Osteoblast (primary cell): ENCODE data around the gene PDZRN3. TPM values are rescaled to one million over a fixed set of nuclear protein-coding genes. Genes with fewer than 3 reads are reported as not detected.
"Not testable (repeated sequence)": the region's sequence is repeated elsewhere in the genome, so short reads cannot be mapped to it uniquely, and the experiment has no call there.

ENCODE experiments used
- DNase-seq: peaks from one replicate; pipeline ENCODE4 v3.0.0; 2011; ENCODE audit warnings: low spot score, mixed read lengths; ENCODE audit not compliant: insufficient read length; ENCODE audit errors: missing footprints
- H2AFZ ChIP-seq: 2 replicates; pipeline ENCODE4 v1.6.0; 2011; ENCODE audit warnings: mild to moderate bottlenecking, low read length
- H3K27ac ChIP-seq: 2 replicates; pipeline ENCODE4 v1.5.1; 2011; ENCODE audit warnings: mild to moderate bottlenecking, low read depth, low read length, moderate library complexity
- H3K27me3 ChIP-seq: 2 replicates; pipeline ENCODE4 v1.6.0; 2012; ENCODE audit warnings: mild to moderate bottlenecking, control low read depth, inconsistent platforms, low read length, moderate library complexity; ENCODE audit not compliant: insufficient read depth
- H3K36me3 ChIP-seq: 2 replicates; pipeline ENCODE4 v1.5.1; 2011; ENCODE audit warnings: mild to moderate bottlenecking, low read length, control low read depth, moderate library complexity; ENCODE audit not compliant: insufficient read depth
- H3K4me1 ChIP-seq: 2 replicates; pipeline ENCODE4 v1.5.1; 2011; ENCODE audit warnings: mild to moderate bottlenecking, low read length, control low read depth, moderate library complexity; ENCODE audit not compliant: insufficient read depth
- H3K4me2 ChIP-seq: 2 replicates; pipeline ENCODE4 v1.6.0; 2011; ENCODE audit warnings: mild to moderate bottlenecking, low read length; ENCODE audit not compliant: insufficient read depth
- H3K4me3 ChIP-seq: fragments of 200-600 bp; sonication (generic); 3 replicates; pipeline ENCODE4 v1.5.1; 2012; ENCODE audit warnings: mild to moderate bottlenecking, low read length, inconsistent platforms; ENCODE audit not compliant: insufficient read depth
- H3K79me2 ChIP-seq: 2 replicates; pipeline ENCODE4 v1.6.0; 2012; ENCODE audit warnings: mild to moderate bottlenecking, low read length, control low read depth, inconsistent platforms; ENCODE audit not compliant: insufficient read depth
- H3K9me3 ChIP-seq: 2 replicates; pipeline ENCODE4 v1.5.1; 2011; ENCODE audit warnings: low read depth, low read length, control low read depth
- H4K20me1 ChIP-seq: 2 replicates; pipeline ENCODE4 v1.6.0; 2012; ENCODE audit warnings: mild to moderate bottlenecking, low read length, control low read depth; ENCODE audit not compliant: insufficient read depth
- CTCF ChIP-seq: IDR thresholded peaks from 2 replicates; pipeline ENCODE4 v1.5.1; 2011; ENCODE audit warnings: mild to moderate bottlenecking, low read depth, low read length, moderate library complexity; ENCODE audit errors: extremely low read depth
- total RNA-seq: library from RNA; depleted of rRNA; stranded (reverse); fragments of >200 nt; gene quantifications from 2 replicates; pipeline ENCODE4 v1.2.3, GENCODE V29; 2012

PDZRN3 gene
- total RNA-seq, 1 donor, result 26.4 TPM

- no peaks in the 10 kb centered on the region for H3K4me1 ChIP-seq
- no peak overlapping the region for H3K4me3 ChIP-seq
- no peaks in the 10 kb centered on the region for H3K36me3 ChIP-seq
- H4K20me1 ChIP-seq, result peaks cover 6% of the 10 kb centered on the region
- no peak overlapping the region for H2AFZ ChIP-seq
- TF ChIP-seq CTCF, result no peak
- no peak overlapping the region for H3K4me2 ChIP-seq
- H3K79me2 ChIP-seq, result no peaks in the 10 kb centered on the region
- no peak overlapping the region for H3K27ac ChIP-seq
- H3K9me3 ChIP-seq, result no peaks in the 10 kb centered on the region
- H3K27me3 ChIP-seq, result no peaks in the 10 kb centered on the region
- no peak for DNase-seq
Observed at GRCh38 chr3:73469331-73469730, 155.4 kb downstream of the PDZRN3 start.

GRCh38 chr3:73467211-73467610 lies 157.5 kb downstream of the PDZRN3 start:
- TF ChIP-seq CTCF, result no peak
- Histone ChIP-seq H3K4me2 (no peak overlapping the region), H3K4me1 (no peaks in the 10 kb centered on the region), H2AFZ (no peak overlapping the region), H3K79me2 (no peaks in the 10 kb centered on the region), H3K27me3 (no peaks in the 10 kb centered on the region), H3K36me3 (no peaks in the 10 kb centered on the region), H4K20me1 (peaks cover 8% of the 10 kb centered on the region), H3K9me3 (no peaks in the 10 kb centered on the region), H3K27ac (no peak overlapping the region), H3K4me3 (no peak overlapping the region)
- no peak for DNase-seq

- no peaks in the 10 kb centered on the region for H3K79me2 ChIP-seq
- H3K4me1 ChIP-seq, result peaks cover 8% of the 10 kb centered on the region
- no peak for DNase-seq
Observed at GRCh38 chr3:73465926-73466325, 158.8 kb downstream of the PDZRN3 start.

GRCh38 chr3:73464126-73464525 lies 160.6 kb downstream of the PDZRN3 start:
- H2AFZ ChIP-seq, H3K36me3 ChIP-seq, H3K4me3 ChIP-seq, H3K27me3 ChIP-seq, H3K9me3 ChIP-seq, DNase-seq, H3K4me1 ChIP-seq, H3K79me2 ChIP-seq: not testable (repeated sequence)
- peak overlapping the region; percentile 31 for H3K27ac ChIP-seq
- peaks cover 11% of the 10 kb centered on the region for H4K20me1 ChIP-seq
- H3K4me2 ChIP-seq, result peak overlapping the region; percentile 14

More at GRCh38 chr3:73465926-73466325, 158.8 kb downstream of the PDZRN3 start:
- no peak overlapping the region for H3K4me3 ChIP-seq
- H4K20me1 ChIP-seq, result peaks cover 8% of the 10 kb centered on the region
- H3K4me2 ChIP-seq, result no peak overlapping the region
- TF ChIP-seq CTCF, result no peak
- no peaks in the 10 kb centered on the region for H3K9me3 ChIP-seq
- H2AFZ ChIP-seq, result no peak overlapping the region
- no peaks in the 10 kb centered on the region for H3K27me3 ChIP-seq
- H3K27ac ChIP-seq, result no peak overlapping the region
- H3K36me3 ChIP-seq, result no peaks in the 10 kb centered on the region

GRCh38 chr3:73461547-73461946 lies 163.2 kb downstream of the PDZRN3 start:
- no peak overlapping the region for H2AFZ ChIP-seq
- peaks cover 9% of the 10 kb centered on the region for H3K4me1 ChIP-seq
- H3K9me3 ChIP-seq, result no peaks in the 10 kb centered on the region
- H3K36me3 ChIP-seq, result no peaks in the 10 kb centered on the region
- H3K4me3 ChIP-seq, result no peak overlapping the region
- no peak for TF ChIP-seq CTCF
- peak overlapping the region; percentile 5 for H3K4me2 ChIP-seq
- H3K27me3 ChIP-seq, result no peaks in the 10 kb centered on the region
- DNase-seq, result peak; percentile 76
- no peaks in the 10 kb centered on the region for H3K79me2 ChIP-seq
- H4K20me1 ChIP-seq, result peaks cover 11% of the 10 kb centered on the region
- no peak overlapping the region for H3K27ac ChIP-seq
